Upper lobe of left lung (tissue), 6 donors: ENCODE data around the gene UTF1. TPM values are rescaled to one million over a fixed set of nuclear protein-coding genes. Genes with fewer than 3 reads are reported as not detected.

Experiments used
- ATAC-seq, 2 donors: fragments of 200-7000 bp; cut with Tn5 transposase; one replicate each; pipeline ENCODE4 v1.9.1; 2022; ENCODE audit warnings: mild to moderate bottlenecking in 2 of 2, moderate library complexity in 2 of 2; ENCODE audit not compliant: low FRiP score in 2 of 2
- DNase-seq, 2 donors: peaks; one replicate each; pipeline ENCODE4 v3.0.0-alpha.2; 2019 to 2020
- H3K27ac ChIP-seq, 4 donors: fragments of 200-600 bp; sonication (generic); one replicate each; pipeline ENCODE4 v1.5.1; 2016 to 2019
- H3K27me3 ChIP-seq, 4 donors: fragments of 200-600 bp; sonication (generic); one replicate each; pipeline ENCODE4 v1.5.1; 2017 to 2019
- H3K36me3 ChIP-seq, 4 donors: fragments of 200-600 bp; sonication (generic); one replicate each; pipeline ENCODE4 v1.5.1; 2016 to 2019
- H3K4me1 ChIP-seq, 4 donors: fragments of 200-600 bp; sonication (generic); one replicate each; pipeline ENCODE4 v1.5.1; 2018 to 2019
- H3K4me3 ChIP-seq, 4 donors: fragments of 200-600 bp; sonication (generic); one replicate each; pipeline ENCODE4 v1.5.1; 2017 to 2019; ENCODE audit warnings: mild to moderate bottlenecking in 2 of 4, moderate library complexity in 1 of 4
- H3K9me3 ChIP-seq, 4 donors: fragments of 200-600 bp; sonication (generic); one replicate each; pipeline ENCODE4 v1.5.1; 2018 to 2019
- EP300 ChIP-seq, 4 donors: sonication (generic); formaldehyde crosslinking; IDR thresholded peaks; one replicate each; pipeline ENCODE4 v1.5.1; 2017; ENCODE audit warnings: antibody characterized with exemption in 4 of 4, control low read depth in 2 of 4
- POLR2A ChIP-seq, 4 donors: fragments of 450-650 bp; IDR thresholded peaks; one replicate each; pipeline ENCODE4 v1.5.1; 2016 to 2017; ENCODE audit warnings: antibody characterized with exemption in 4 of 4, mild to moderate bottlenecking in 2 of 4
- POLR2AphosphoS5 ChIP-seq, 2 donors: sonication (generic); formaldehyde crosslinking; IDR thresholded peaks; one replicate each; pipeline ENCODE4 v1.5.1; 2017; ENCODE audit warnings: antibody characterized with exemption in 2 of 2
- WGBS, 2 donors: methylation state at CpG; one replicate each; pipeline ENCODE4 v1.1.5; 2017 to 2018; 5-methylcytosine and 5-hydroxymethylcytosine counted together
- total RNA-seq, 6 donors: library from RNA; depleted of rRNA in 4 of 6; stranded (reverse); fragments of >200 nt in 4 of 6; gene quantifications; one replicate each; pipeline versions ENCODE4 v1.1.0 to v1.2.1, GENCODE V29; 2016 to 2021
- TF ChIP-seq, protein P1 (sequence below), 6 experiments: fragments of 450-650 bp in 4 of 6; fragments of 200-600 bp in 2 of 6; sonication (generic) in 2 of 6; IDR thresholded peaks; one replicate each; pipeline ENCODE4 v1.5.1; 2016 to 2019; ENCODE audit warnings: antibody characterized with exemption in 6 of 6
- donor health status: DM: no; HTN: no; CAD: no; lungs with moderate emphysema.
- donor health status: DM: no; HTN: yes; CAD: no; lungs with severe emphysema.

Gene UTF1
- total RNA-seq, 6 donors from 2014 or later = 0.26 to 0.37 TPM; not detected in 4

DNA sequence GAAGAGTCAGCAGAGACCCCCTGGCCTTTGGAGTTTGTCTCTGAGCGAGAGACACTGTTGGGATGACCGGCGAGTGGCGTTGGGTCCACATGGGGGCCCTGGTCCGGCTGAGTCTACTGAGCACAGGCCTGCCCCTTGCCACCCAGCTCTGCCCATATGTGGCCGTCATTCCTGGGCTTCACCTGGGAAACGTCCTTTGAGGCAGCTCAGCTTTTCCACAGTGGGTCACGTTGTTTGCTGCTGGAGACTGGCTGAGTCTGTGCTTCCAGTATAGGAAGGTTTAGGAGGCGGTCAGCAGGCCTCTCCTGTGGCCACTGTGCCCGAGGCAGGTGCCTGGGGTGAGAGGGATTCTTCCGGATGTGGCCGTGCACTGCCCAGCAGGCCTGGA is 29.6 kb downstream of the UTF1 start:
- Histone ChIP-seq H3K27me3 (no peaks in the 10 kb centered on the region), H3K4me3 (no peak overlapping the region), H3K9me3 (no peaks in the 10 kb centered on the region), H3K36me3 (no peaks in the 10 kb centered on the region), H3K27ac (peak overlapping the region; percentile 79 to 93 (median 82)), H3K4me1 (peaks cover 48 to 62% (median 53%) of the 10 kb centered on the region in 4 donors)
- 58 to 60% methylated on average over 7 to 12 of the region's 12 CpGs for WGBS, 2 donors
- ATAC-seq = no peak
- peak in 1 of 2 donors; percentile 33 for DNase-seq
- TF ChIP-seq POLR2AphosphoS5 (IDR thresholded peaks at IDR 0.05) (no peak), EP300 (IDR thresholded peaks at IDR 0.05) (no peak), POLR2A (IDR thresholded peaks at IDR 0.05) (no peak)
- TF ChIP-seq, protein P1, sequence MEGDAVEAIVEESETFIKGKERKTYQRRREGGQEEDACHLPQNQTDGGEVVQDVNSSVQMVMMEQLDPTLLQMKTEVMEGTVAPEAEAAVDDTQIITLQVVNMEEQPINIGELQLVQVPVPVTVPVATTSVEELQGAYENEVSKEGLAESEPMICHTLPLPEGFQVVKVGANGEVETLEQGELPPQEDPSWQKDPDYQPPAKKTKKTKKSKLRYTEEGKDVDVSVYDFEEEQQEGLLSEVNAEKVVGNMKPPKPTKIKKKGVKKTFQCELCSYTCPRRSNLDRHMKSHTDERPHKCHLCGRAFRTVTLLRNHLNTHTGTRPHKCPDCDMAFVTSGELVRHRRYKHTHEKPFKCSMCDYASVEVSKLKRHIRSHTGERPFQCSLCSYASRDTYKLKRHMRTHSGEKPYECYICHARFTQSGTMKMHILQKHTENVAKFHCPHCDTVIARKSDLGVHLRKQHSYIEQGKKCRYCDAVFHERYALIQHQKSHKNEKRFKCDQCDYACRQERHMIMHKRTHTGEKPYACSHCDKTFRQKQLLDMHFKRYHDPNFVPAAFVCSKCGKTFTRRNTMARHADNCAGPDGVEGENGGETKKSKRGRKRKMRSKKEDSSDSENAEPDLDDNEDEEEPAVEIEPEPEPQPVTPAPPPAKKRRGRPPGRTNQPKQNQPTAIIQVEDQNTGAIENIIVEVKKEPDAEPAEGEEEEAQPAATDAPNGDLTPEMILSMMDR (IDR thresholded peaks at IDR 0.05) = no peak

DNA sequence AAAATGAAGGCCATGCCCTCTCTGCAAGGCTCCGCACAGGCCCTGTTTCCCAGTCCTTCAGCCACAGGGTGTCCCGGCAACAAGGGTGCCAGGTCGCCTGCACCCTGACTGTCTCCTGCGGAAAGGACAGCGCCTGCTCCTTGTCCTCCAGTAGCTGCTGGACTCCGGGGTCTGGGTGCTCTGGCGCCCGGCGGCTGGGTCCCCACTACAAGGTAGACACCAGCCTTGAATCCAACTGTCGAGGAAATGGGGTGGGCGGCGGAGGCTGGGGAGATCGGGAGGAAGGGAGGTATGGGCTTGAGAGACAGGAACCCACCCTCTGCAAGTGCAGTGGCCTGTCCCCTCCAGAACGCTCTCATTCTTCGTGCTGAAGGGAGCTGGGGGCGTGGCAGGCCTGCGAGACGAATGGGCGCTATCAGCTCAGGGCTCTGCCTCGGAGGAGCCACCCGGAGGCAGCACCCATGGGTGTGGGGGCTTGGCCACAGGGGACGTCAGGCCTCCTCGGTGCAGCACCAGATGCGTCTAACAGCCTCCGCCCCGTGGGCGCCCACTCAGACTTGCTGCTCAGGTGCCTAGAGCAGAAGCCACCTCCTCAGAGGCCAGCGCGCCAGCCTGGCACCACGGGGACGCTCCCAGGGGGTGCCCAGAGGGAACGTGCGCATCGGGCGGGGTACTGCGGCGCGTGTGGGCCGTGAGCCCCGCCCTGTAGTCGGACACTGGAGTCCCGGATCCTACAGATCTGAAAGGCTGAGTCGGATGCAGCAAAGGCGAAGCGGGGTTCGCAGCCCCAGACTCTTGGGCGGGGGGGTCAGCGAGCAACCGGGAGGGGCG is 31.1 kb downstream of the UTF1 start:
- TF ChIP-seq POLR2A (IDR thresholded peaks at IDR 0.05) (peak in 1 of 4 donors; percentile 50), POLR2AphosphoS5 (IDR thresholded peaks at IDR 0.05) (peak in 1 of 2 donors; percentile 3), EP300 (IDR thresholded peaks at IDR 0.05) (no peak)
- TF ChIP-seq, protein P1 (IDR thresholded peaks at IDR 0.05) = peak in 2 of 6 experiments; percentile 4 to 5
- Histone ChIP-seq H3K4me1 (peaks cover 48 to 65% (median 53%) of the 10 kb centered on the region in 4 donors), H3K9me3 (no peaks in the 10 kb centered on the region), H3K27ac (peak overlapping the region; percentile 95 to 96 (median 96)), H3K27me3 (no peaks in the 10 kb centered on the region), H3K4me3 (peak overlapping the region; percentile 74 to 98 (median 78)), H3K36me3 (peaks cover 0 to 4% (median 0%) of the 10 kb centered on the region in 4 donors)
- 21% methylated on average over 43 of the region's 50 CpGs; no CpG with 5 or more reads in 1 of the 2 donors for WGBS, 2 donors
- DNase-seq (peak; percentile 69 to 92), ATAC-seq (peak; percentile 52 to 62)

DNA sequence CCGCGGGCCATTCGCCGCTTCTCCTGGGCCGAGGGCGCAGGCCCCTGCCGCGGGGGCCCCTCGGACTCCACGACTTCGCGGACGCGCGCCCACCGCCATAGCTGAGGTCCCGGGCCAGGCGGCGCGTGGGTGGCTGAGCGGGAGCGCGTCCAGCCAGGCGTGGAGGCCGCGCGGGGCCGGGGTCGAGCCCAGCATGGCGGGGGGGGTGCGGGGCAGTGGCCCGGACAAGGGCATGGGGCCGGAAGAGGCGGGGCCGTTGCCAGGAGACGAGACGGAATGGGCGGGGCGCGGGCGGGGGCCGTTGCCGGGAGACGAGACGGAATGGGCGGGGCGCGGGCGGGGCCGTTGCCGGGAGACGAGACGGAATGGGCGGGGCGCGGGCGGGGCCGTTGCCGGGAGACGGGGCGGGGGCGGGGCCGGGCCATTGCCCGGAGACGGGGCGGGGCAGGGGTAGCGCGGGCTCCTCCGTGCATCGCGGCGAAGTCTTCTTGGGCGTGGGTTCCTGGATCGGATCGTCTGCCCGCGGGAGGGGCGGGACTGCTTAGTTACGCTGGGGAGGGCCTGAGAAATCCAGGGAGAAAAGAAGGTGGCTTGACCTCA is 31.8 kb downstream of the UTF1 start:
- WGBS, 2 donors = 3 to 10% methylated on average over 2 to 50 of the region's 79 CpGs
- Histone ChIP-seq H3K36me3 (peaks cover 0 to 5% (median 0%) of the 10 kb centered on the region in 4 donors), H3K9me3 (no peaks in the 10 kb centered on the region), H3K4me1 (peaks cover 48 to 65% (median 53%) of the 10 kb centered on the region in 4 donors), H3K27me3 (no peaks in the 10 kb centered on the region), H3K4me3 (peak overlapping the region; percentile 74 to 98 (median 78)), H3K27ac (peak overlapping the region; percentile 95 to 96 (median 96))
- peak; percentile 62 to 84 for ATAC-seq
- TF ChIP-seq POLR2A (IDR thresholded peaks at IDR 0.05) = peak in 1 of 4 donors; percentile 83
- TF ChIP-seq, protein P1 (IDR thresholded peaks at IDR 0.05) = peak in 1 of 6 experiments; percentile 2
- peak; percentile 27 to 61 for TF ChIP-seq POLR2AphosphoS5 (IDR thresholded peaks at IDR 0.05)
- TF ChIP-seq EP300 (IDR thresholded peaks at IDR 0.05) = no peak
- DNase-seq = peak; percentile 91 to 99

DNA sequence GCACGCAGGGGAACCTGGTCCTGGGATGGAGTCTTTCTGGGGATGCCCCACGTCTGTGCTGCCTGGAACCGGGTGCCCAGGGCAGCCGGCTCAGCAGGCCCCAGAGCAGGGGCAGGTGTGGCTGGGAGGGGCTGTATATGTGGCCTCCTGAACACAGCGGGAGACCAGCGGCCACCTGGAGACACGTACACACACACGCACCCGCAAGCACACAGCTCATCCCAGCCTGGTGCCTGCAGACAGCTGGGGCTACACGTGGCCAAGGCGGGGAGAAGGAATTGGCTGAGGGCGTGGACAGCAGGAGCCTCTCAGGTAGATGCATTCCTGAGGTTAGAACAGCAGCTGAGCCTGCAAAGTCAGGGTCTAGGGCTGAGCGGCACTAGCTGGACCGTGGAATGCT is 32.7 kb downstream of the UTF1 start:
- 83 to 88% methylated on average over 2 to 14 of the region's 14 CpGs for WGBS, 2 donors
- Histone ChIP-seq H3K27ac (peak overlapping the region in 1 of 4 donors; percentile 19), H3K27me3 (no peaks in the 10 kb centered on the region), H3K9me3 (no peaks in the 10 kb centered on the region), H3K4me1 (peaks cover 42 to 58% (median 46%) of the 10 kb centered on the region in 4 donors), H3K36me3 (peaks cover 0 to 5% (median 1%) of the 10 kb centered on the region in 4 donors), H3K4me3 (peak overlapping the region in 1 of 4 donors; percentile 98)
- DNase-seq (peak in 1 of 2 donors; percentile 58), ATAC-seq (no peak)
- TF ChIP-seq EP300 (IDR thresholded peaks at IDR 0.05) = no peak
- no peak for TF ChIP-seq POLR2AphosphoS5 (IDR thresholded peaks at IDR 0.05)
- no peak for TF ChIP-seq POLR2A (IDR thresholded peaks at IDR 0.05)

DNA sequence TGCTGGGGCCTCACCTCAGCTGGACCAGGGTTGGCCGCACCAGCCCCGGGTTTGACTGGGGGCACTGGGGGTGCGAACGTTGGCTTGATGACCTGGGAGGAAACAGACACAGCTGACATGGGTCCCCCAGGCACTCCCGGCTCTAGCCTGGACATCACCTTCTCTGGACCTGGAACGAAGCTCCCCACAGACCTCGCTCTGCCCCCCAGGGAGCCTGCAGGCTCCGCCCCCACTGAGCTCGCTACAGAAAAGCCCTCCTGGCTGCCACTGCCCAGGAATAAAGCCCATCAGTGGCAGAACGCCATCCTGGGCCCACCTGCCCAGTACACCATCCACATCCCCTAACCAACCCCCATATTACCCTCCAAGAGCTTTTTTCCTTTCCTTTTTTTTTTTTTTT is 33.7 kb downstream of the UTF1 start:
- TF ChIP-seq, protein P1 (IDR thresholded peaks at IDR 0.05) = no peak
- no peak for TF ChIP-seq POLR2A (IDR thresholded peaks at IDR 0.05)
- no peak for TF ChIP-seq POLR2AphosphoS5 (IDR thresholded peaks at IDR 0.05)
- TF ChIP-seq EP300 (IDR thresholded peaks at IDR 0.05) = no peak
- WGBS, 2 donors = 89 to 95% methylated on average over 8 to 10 of the region's 10 CpGs

More for the DNA sequence above, 33.7 kb downstream of the UTF1 start:
- H3K4me3 ChIP-seq = no peak overlapping the region
- H3K27me3 ChIP-seq = no peaks in the 10 kb centered on the region
- DNase-seq (peak in 1 of 2 donors; percentile 53), ATAC-seq (no peak)
- H3K27ac ChIP-seq = no peak overlapping the region
- H3K9me3 ChIP-seq = no peaks in the 10 kb centered on the region
- H3K36me3 ChIP-seq = peaks cover 0 to 10% (median 5%) of the 10 kb centered on the region in 4 donors
- H3K4me1 ChIP-seq = peaks cover 32 to 48% (median 36%) of the 10 kb centered on the region in 4 donors
